NOMO-1 treated with DMSO at 0.1 percent for 48 hours (cell line): ENCODE results near the gene PLPP2.
A peak's percentile ranks its signal among the peaks of the same experiment; 100 is the strongest.

Experiments
- DNase-seq: peaks from one replicate; lab custom pipeline; 2025; ENCODE audit not compliant: unreplicated experiment; lab: John Stamatoyannopoulos, UW

The PLPP2 gene

DNA sequence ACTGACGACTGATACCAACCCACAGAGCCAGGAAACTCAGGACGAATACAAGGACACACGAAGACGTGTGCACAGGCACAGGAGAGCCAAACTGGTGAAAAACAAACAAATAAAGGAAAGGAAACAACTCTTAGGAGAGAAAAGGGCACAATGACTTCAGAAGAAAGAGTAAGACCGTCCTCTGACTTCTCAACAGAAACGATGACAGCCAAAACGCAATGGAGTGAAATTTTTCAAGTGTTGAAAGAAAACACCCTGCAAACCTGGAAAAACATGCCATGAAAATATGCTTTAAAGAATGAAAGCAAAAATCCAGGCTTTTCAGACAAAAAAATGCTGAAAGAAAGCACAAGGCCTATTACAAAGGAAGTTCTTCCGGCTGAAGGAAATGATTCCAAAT, 24.6 kb upstream of the PLPP2 start:
- no peak for DNase-seq

GRCh38 chr19:313988-314815, 23.0 kb upstream of the PLPP2 start:
- no peak for DNase-seq

GRCh38 chr19:313169-313987, 22.2 kb upstream of the PLPP2 start:
- no peak for DNase-seq

DNA sequence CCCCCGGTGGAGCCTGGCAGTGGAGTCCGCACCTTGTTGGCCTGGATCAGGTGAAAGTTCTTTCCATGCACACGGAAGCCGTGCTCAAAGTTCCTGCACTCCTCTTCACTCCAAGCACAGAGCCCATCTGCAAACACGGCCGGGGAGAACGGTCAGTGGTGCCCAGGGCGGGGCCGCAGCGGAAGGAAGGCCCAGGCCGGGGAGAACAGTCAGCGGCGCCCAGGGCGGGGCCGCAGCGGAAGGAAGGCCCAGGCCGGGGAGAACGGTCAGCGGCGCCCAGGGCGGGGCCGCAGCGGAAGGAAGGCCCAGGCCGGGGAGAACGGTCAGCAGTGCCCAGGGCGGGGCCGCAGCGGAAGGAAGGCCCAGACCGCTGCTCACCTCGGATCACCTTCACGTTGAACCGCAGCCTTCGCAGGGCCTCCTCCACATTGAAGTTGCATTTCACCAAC, 20.6 kb upstream of the PLPP2 start:
- DNase-seq, result no peak

DNA sequence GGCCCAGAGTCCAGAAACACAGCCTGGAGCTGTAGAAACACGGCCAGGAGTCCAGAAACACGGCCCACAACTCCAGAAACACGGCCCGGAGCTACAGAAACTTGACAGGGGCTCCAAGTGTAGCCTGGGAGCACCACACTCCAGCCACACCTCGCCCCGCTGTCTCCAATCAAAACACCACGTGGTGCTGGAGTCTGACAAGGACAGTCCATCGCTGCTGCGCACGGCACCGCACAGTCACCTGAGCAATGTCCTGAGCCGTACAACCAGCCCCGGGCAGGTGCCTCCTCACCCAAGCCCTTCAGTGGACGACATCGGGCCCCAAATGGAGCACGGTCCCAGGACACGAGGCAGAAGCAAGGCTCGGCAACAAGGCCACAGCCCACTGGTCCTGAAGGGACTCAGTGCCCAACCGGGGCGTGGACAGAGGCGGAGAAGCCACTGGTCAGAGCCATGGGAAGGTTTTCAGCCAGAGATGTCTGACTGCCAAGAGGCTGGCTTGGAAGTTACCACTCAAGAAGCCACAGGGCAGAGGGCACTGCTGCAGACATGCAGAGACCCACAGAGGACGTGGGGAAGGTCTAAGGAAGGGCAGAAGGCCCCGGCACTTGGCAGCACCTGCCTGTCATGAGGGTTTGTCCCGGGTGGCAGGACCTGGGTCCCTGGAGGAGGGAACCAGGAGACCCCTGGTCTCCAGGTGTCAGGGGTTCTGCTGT, 19.7 kb upstream of the PLPP2 start:
- no peak for DNase-seq

GRCh38 chr19:310141-310651, 19.0 kb upstream of the PLPP2 start:
- DNase-seq, result no peak

GRCh38 chr19:309206-309565, 18.0 kb upstream of the PLPP2 start:
- DNase-seq, result no peak

- DNase-seq, result no peak
Measured at GRCh38 chr19:308471-309205, 17.4 kb upstream of the PLPP2 start.

GRCh38 chr19:307793-308420, 16.7 kb upstream of the PLPP2 start:
- no peak for DNase-seq

- DNase-seq, result no peak
Measured at GRCh38 chr19:307111-307531, 15.9 kb upstream of the PLPP2 start.

DNA sequence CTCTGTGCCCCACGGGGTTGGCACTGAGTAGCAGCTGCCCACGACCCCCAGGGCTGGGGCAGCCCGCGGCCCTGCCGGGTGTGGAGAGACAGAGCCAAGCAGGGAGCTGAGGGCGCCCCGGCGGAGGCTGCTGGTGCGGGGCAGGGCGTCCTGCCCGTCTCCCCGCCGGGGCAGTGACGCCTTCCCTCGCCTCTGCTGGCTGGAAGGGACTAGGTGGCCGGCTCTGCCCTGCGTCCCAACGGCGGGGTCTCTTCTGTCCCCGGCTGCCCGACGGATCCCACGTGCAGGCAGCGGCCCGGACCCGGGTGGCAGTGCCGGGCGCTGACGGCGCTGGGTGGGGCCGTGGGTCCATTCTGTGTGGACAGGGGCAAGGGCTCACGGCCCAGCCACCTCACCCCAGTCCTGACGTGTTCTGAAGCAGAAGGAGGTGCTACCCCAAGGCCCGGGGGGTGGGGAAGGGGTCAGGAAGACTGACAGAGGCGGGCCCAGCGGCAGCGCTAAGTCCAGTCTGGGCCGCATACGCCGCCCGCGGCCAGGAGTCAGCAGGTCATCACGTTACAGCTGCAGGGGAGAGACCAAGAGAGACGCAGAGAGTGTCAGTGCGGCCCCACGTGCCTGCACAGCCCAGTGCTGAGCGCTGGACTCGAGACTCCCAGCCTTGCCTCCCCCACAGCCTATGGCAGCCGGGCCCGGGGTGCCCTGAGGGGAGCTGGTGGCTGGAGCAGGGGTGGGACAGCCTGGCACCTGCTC, 15.1 kb upstream of the PLPP2 start:
- DNase-seq, result no peak

- no peak for DNase-seq
Measured at GRCh38 chr19:305240-306150, 14.3 kb upstream of the PLPP2 start.

- no peak for DNase-seq
Measured at GRCh38 chr19:296476-297225, 5.4 kb upstream of the PLPP2 start.

DNA sequence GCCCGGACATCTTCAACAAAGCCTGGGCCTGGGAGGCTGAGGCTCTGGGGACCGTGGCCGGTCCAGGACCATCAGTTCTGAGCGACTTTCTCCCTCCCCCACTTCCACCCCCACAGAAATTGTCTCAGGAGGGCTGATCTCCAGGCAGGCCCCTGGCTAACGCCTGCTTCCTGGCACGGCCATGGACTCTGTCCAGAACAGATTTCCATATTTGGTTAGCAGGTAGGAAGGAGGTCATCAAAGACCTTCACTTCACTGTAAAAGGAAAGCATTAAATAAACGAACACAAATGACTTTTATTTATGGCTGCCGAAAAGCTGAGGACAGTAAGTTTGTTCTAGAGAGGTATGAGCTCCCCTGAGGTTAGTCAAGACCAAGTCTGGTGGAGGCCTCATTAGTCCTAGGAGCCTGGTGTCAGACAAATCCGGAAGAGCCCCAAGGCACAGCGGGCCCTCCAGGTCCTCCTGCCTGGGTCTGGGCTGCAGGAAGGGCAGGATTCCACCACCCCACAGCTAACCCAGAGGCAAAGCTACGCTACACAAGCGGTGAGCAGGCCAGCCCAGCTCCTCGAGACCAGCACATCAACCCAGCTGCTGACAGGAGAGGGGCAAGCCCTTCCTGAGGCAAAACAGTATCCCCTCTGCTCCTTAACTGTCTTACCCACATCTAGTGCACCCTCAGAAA, 4.6 kb upstream of the PLPP2 start:
- DNase-seq, result no peak

DNA sequence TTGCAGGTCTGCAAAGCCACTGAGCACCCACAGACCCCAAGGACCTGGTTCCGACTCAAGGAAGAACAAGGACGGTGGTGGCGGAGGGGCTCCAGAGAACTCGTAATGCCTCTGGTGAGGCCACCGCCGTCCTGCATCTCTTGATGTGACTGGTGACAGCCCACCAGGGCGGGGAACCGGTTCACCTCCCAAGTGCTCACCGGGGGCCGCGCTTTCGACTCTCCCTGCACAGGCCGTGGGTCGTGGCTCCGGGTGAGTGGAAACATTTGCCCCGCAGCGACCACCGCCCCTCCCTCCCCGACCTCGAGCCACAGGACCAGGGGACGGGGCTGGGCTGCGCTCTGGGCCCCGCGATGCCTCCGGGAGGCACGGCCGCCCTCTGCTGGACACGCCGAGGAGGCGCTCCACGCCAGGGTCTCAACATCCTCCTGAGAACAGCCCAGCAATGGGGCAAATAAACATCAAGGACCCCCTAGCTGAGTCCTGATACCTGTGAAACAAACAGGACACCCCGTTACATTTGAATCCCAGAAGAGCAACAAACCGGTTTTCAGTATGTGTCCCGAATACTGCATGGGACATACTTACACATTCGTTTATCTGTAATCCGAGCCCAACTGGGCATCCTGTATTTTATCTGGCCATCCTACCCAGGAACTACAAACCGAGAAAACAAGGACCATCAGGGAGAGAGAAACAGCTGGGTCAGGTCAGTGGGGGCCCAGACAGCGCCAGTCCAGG, 3.9 kb upstream of the PLPP2 start:
- peak; percentile 2 for DNase-seq

- no peak for DNase-seq
Measured at GRCh38 chr19:294341-294945, 3.2 kb upstream of the PLPP2 start.
